Lower leg skin (tissue), 3 donors: ENCODE results near the gene MKRN2OS.

Source experiments
- POLR2A ChIP-seq, 2 donors: fragments of 450-650 bp; IDR thresholded peaks; one replicate each; pipeline ENCODE4 v1.6.1; 2016 to 2017; ENCODE audit warnings: antibody characterized with exemption in 2 of 2, mild to moderate bottlenecking in 1 of 2, moderate library complexity in 1 of 2
- TF ChIP-seq, protein P1 (sequence below), 3 donors: fragments of 450-650 bp; IDR thresholded peaks; one replicate each; pipeline ENCODE4 v1.5.1; 2016; ENCODE audit warnings: antibody characterized with exemption in 3 of 3, mild to moderate bottlenecking in 3 of 3, moderate library complexity in 2 of 3

GRCh38 chr3:12516873-12517272 lies 28.4 kb downstream of the MKRN2OS start:
- TF ChIP-seq, protein P1, sequence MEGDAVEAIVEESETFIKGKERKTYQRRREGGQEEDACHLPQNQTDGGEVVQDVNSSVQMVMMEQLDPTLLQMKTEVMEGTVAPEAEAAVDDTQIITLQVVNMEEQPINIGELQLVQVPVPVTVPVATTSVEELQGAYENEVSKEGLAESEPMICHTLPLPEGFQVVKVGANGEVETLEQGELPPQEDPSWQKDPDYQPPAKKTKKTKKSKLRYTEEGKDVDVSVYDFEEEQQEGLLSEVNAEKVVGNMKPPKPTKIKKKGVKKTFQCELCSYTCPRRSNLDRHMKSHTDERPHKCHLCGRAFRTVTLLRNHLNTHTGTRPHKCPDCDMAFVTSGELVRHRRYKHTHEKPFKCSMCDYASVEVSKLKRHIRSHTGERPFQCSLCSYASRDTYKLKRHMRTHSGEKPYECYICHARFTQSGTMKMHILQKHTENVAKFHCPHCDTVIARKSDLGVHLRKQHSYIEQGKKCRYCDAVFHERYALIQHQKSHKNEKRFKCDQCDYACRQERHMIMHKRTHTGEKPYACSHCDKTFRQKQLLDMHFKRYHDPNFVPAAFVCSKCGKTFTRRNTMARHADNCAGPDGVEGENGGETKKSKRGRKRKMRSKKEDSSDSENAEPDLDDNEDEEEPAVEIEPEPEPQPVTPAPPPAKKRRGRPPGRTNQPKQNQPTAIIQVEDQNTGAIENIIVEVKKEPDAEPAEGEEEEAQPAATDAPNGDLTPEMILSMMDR (IDR thresholded peaks at IDR 0.05), result no peak
- TF ChIP-seq POLR2A (IDR thresholded peaks at IDR 0.05), result no peak
